NCI-H1105 treated with DMSO at 0.1 percent for 48 hours (cell line): ENCODE measurements around the gene KCNH8.

Experiments
- DNase-seq: peaks from one replicate; lab custom pipeline; 2025; lab: John Stamatoyannopoulos, UW

KCNH8 gene

DNA sequence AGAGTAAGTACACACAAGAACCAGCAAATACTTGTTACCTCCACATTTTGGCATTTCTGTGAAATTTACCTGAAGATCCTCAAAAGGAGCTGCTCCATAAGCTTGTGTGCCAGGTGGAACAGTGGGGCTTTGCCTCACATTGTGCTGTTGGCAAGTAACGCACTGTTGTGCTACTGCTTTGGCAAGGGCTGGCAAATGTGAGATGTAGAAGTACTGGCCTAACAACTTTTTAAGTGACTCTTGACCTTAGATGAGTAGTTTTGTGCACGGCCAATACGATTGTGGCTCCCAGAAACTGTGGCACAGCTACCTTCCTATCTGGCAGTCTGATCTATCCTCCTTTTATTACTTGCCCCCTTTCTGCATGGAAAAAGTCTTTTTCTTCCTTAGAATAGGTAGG lies 337.0 kb downstream of the KCNH8 start:
- no peak for DNase-seq

DNA sequence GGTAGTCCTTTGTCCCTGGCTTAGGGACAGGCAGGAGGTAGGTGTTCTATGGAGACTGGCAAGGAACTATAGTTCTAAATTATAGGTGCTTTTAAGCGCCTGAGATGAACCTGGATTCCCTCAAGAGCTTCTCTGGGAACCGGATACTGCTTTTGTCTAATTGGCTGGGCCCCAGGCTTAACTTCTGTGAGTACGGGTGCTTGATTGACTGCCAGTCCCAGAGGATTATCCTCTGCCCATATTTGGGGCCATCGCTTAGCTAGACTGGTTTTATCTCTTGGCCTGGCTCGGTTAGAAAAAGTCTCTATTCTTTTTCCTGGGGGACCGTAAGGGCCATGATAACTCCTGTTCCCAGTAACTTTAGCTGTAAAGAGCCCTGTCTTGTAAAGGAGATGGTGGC lies 339.1 kb downstream of the KCNH8 start:
- no peak for DNase-seq

- no peak for DNase-seq
These were observed 340.6 kb downstream of the KCNH8 start for GRCh38 chr3:19488939-19489338.

- DNase-seq = no peak
These were observed 341.6 kb downstream of the KCNH8 start for GRCh38 chr3:19489936-19490335.

GRCh38 chr3:19506171-19506570 lies 357.9 kb downstream of the KCNH8 start:
- DNase-seq = no peak

GRCh38 chr3:19522305-19522704 lies 374.0 kb downstream of the KCNH8 start:
- DNase-seq = no peak

- DNase-seq = no peak
These were observed 377.8 kb downstream of the KCNH8 start for GRCh38 chr3:19526071-19526470.

- DNase-seq = no peak
These were observed 379.4 kb downstream of the KCNH8 start for GRCh38 chr3:19527746-19528145.

DNA sequence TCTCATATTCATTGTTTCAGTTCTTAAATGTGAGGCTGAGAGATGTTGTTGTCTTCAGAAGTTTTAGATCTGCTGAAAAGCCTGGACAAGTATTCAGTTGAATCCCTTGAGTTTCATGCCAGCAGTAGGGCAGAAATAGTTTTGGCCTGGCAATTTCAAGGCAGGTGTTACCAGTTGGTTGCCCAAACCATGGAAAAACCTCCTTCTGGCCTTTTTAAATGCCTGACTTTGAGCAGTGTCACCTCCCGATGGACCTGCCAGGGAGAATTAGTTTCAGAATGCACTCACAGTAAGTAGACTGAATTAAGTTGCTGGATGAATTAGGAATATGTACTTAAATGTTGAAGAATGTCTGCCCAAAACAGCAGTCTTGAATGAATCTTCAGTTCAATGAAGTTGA lies 383.1 kb downstream of the KCNH8 start:
- DNase-seq = no peak

- no peak for DNase-seq
These were observed 391.4 kb downstream of the KCNH8 start for GRCh38 chr3:19539518-19540392.

GRCh38 chr3:19540464-19540863 lies 392.2 kb downstream of the KCNH8 start:
- DNase-seq = no peak

GRCh38 chr3:19541284-19541683 lies 393.0 kb downstream of the KCNH8 start:
- DNase-seq = no peak

GRCh38 chr3:19543212-19543841 lies 395.0 kb downstream of the KCNH8 start:
- peak; percentile 21 for DNase-seq

DNA sequence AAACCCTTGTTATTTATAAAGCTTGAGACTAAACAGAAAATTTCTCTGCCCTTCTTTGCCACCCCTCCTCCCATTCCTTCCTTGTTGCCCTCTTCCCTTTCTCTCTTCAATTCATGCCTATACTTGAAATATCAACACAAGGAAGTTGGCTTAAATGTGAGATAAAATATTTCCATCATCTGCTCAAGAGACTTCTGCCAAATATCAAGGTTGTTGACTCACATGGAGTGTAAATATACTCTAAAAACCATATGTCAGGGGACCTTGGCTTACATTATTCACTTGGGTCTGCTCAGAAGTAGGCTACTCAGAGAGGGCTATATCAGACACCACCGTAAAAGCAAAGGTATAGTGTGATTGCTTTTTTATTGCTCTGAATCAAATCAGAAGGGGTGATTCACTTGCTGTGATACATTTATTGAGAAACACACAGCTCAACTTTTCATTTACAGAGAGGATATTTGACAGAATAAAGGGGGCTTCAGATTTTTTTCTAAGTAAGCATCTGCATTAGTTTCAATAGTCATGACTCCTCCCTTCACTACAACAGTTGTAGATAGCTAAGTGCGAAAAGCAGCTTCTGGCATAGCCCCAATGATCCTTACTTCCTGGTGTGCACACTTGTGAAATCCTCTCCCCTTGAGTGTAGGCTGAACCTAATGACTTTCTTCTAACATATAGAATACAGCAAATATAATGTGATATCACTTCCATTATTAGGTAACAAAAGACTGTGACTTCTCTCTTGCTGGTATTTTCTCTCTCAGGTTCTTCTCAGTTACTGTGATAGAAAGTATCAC lies 399.6 kb downstream of the KCNH8 start:
- DNase-seq = no peak

GRCh38 chr3:19559724-19560442 lies 411.6 kb downstream of the KCNH8 start:
- no peak for DNase-seq

GRCh38 chr3:19573644-19574043 lies 425.3 kb downstream of the KCNH8 start:
- DNase-seq = no peak

DNA sequence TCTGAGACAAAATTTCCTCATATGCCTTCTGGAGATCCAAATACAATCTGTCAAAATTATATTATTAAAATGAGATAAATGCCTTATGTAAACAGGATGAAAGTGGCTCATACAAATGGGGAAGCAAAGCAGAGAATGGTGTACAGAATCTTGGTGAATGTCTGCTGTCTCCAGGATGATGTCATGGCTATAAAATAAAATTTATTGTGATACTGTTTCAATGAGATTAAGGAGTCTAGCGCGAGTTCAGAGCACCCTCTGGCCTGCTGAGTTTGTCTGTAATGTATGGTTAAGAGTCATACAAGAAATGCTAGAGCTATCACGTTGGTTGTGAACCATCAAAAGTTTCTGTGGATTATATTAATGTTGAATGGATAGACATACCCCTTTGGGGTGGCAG lies 426.0 kb downstream of the KCNH8 start:
- DNase-seq = no peak

- DNase-seq = no peak
These were observed 428.0 kb downstream of the KCNH8 start for GRCh38 chr3:19576343-19576742.
